MV-4-11 (cell line): ENCODE results near the gene GRIN2C.
"Not testable (repeated sequence)": the region's sequence is repeated elsewhere in the genome, so short reads cannot be mapped to it uniquely, and the experiment has no call there.

Experiments used
- DNase-seq: peaks from one replicate; lab custom pipeline; 2025; lab: John Stamatoyannopoulos, UW

The GRIN2C gene

GRCh38 chr17:74879308-74879707, 19.6 kb upstream of the GRIN2C start:
- DNase-seq = no peak

DNA sequence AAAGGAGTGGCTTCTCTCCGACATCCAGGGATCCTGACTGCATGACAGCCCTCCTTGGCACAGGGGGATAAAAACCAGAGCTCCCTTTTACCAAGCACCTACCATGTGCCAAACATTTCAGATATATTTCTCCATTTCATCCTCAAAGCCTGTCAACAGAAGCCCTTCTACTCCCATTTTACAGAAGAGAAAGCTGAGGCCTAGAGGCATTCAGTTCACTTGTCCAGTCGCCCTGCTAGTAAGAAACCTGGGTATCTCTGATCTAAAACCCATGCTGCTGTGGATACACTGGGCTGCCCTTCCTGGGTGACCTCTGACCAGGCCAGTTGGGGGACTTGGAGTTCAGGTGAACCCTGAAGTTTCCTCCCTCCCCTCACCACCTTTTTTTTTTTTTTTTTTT, 19.0 kb upstream of the GRIN2C start:
- no peak for DNase-seq

DNA sequence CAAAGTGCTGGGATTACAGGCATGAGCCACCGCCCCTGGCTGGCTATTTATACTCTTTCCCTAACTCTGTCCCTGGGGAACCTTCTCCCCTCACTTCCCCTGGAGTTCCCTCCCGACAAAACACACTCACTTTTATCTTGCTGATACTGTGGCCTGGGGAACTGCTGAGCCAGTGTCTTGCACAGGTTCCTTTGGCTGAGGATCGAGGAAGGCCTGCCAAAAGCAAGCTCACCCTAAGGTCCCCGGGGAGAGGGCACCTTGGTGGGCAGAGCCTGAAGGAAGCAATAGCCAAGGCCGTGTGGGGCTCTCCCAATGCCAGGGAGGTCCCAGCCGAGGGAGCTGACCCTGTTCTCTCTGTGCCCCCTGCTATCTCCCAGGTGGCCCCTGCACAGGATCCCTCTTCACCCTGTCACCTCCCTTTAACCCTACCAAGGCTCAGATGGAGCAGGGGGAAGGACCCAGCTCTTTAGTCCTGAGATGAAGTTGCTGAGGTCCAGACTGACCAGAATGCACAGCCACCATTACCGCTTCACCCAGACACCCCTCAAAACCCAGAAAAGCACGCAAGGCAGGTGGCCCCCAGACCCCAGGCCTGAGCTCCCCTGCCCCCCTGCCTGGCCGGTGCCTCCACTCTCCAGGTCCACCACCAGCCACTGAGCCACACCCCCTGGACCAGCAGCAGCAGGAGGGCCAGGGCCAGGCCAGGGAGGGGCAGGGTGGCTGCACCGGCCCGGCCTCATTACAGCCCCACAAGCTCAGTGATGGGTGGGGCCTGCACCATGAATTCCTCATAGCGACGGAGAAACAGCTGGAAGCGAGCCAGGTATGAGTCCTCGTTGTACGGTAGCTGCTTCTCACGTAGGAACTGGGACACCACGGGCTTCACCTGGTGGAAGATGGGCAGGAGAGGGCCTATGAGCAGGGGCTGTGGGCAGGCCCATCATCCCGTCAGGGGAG, 18.2 kb upstream of the GRIN2C start:
- no peak for DNase-seq

GRCh38 chr17:74875977-74876593, 16.4 kb upstream of the GRIN2C start:
- DNase-seq = no peak

DNA sequence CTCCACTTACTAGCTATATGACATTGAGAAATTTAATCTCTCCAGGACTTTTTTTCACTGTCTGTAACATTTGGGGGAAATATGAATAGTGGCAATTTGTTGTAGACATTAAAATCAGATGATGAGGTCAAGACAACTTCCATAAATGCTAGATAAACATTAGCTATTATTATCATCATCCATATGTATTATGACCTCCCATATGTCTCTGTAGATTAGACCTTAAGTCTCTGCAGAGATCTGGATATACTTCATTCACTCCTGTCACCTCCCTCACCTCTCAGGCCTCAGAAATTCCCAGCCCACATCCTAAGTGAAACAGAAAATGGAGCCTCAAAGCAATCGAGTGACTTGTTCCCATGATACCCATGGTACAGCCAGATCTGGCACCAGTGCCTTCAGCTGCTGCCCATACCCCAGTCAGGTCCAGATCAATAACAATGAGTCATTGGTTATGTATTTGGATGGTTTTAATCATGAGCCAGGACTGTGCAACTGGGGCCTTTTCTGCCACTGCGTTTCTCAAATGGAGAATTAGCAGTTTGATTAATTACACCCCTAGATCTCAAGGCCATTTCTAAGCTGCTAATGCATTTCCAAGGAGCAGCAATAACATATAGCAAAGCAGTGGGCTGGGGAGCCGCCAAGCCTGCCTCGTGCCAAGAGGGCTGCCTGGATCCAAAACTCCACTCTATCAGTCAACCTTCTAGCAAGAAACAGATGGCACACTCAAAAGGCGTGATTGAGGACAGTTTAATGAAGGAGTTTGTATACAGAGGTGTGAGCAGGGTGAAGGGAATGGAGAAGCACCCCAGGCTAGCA, 15.7 kb upstream of the GRIN2C start:
- no peak for DNase-seq

DNA sequence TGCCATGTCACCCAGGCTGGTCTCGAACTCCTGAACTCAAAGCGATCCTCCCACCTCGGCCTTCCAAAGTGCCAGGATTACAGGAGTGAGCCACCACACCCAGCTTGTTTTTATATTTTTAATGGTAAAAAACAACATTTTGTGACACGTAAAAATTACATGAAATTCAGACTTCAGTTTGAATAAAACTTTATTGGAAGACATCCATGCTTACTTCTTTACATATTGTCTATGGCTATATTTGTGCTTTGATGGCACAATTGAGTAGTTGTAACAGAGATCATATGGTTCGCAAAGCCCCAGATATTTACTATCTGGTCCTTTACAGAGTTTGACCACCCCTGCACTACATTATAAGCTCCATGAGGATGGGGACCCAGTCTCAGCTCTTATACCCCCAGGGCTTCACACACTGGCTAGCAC, 14.9 kb upstream of the GRIN2C start:
- DNase-seq = no peak

DNA sequence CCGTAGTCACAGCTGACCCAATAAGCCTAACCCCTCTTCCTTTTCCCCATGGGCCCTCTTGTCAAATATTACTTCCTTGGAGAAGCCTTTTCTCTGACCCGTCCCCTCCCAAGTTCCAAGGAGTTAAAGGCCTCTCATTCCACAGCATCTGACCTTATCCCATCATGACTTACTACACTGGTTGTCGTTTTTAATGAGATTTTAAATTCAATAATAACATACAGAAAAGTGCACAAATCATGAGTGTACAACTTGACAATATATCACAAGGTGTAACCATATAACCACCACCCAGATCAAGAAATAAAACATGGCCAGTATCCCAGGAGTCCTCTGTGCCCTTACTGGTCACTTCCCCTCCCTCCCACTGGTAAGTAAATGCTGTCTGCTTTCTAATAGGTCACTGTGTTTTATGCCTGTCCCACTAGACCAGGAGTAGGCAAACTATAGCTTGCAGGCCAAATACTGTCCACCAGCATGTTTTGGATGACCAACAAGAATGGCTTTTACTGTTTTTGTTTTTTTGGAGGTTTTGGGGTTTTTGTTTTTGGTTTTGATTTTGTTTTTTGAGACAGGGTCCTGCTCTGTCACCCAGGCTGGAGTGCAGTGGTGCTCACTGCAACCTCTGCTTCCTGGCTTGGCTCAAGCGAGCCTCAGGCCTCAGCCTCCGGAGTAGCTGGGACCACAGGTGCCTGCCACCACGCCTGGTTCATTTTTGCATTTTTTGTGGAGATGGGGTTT, 14.4 kb upstream of the GRIN2C start:
- DNase-seq = no peak

DNA sequence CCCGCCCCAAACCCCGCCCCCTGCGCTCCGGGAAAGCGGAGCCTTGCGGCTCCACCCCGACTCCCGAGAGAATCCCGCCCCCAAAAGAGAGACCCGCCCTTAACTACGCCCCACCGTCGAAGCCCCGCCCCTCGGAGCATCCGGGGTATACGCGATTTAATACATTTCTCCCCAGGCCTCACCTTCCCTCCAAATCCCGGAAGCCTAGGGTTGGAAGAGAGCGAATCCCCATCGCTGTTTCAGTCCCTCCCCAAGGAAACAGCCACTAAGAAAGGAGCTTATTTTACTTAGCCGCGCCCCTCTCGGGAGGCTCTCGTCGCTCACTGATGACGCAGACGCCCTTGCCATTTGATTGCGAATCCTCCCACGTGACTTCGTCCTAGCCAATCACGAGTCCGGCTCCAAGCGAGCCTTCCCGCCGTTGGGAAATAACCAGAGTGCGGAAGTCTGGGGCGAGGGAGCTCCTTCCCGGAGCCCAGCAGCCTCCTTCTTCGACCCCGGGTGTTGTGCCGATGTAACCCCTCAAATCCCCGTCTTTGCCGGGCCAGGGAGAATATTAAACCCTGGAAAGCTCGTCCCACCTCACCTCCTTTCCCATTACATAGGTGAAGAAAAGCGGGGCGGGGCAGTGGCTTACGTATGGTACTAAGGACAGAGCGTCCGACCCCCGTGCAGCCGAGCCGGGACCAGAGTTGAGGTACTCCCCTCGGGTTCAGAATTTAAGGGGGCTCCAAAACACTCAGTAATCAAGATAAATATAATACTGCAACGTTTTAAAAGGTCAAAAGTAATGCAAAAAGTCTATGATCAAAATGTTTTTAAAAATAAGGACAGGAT, 13.6 kb upstream of the GRIN2C start:
- peak; percentile 100 for DNase-seq

DNA sequence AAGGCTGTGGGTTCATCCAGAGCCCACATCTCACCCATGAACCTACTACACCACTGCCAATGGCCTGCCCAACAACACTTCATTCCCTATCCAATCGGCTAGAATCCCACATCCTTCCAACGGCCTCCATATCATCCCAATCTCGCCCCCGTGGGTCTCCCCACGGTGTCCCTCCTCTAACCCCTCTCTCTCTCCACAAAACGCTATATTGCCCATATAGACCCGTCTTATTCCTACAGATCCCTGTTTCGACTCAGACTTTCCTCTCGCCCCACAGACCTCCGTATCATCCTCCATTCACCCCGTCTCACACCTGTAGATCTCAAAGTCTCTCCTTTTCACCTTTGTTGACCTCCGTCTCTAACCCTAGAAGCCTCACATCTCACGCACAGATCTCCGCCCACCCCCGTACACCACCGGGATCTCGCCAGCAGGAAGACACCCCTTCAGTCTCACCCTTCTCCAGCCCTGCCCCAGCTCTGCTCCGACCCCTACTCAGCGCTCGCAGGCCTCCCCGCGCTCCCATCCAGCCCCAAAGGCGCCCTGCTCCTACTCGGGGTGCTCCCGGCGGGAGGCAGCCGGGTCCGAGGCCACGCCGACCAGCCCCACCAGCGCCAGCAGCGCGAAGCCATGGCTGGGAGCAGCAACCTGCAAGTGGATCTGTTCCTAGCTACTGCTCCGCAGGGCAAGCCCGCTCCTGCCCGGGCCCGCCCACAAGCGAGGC, 12.8 kb upstream of the GRIN2C start, which contains the start of gene FDXR:
Gene FDXR, minus strand, starts transcription at position 682 of the 724 bp plus-strand sequence. Its CDS starts 50 bp downstream, at position 632.
- no peak for DNase-seq

GRCh38 chr17:74871356-74872076, 11.8 kb upstream of the GRIN2C start:
- no peak for DNase-seq

GRCh38 chr17:74870512-74870911, 10.8 kb upstream of the GRIN2C start:
- DNase-seq = no peak

DNA sequence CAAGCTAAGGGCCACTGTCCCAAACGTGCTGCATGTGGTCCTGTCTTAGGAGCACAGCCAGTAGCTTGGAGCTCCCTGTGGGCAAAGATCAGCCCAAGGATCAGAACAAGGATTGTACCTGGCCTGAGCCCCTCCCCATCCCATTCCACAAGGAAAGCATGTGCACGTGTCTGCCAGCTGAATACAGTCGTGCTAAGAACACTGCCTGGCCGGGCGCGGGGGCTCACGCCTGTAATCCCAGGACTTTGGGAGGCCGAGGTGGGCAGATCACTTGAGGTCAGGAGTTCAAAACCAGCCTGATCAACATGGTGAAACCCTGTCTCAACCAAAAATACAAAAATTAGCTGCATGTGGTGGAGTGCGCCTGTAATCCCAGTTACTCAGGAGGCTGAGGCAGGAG, 10.3 kb upstream of the GRIN2C start:
- DNase-seq = not testable (repeated sequence)

DNA sequence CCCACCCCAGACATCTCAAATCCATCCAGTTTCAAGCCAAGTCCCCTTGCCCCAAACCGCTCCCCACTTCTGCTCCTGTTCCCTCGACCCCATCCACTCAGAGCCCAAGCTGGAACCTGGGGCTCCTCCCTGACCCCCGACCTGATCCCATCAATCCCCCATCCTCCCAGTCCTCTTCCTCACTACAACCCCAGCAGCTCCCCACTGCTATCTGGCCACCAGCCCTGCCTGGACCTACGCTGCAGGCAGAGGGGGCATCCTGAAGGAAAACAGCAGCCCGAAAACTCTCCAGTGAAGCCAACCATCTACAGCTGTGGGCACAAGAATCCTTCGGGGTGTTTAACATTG, 9.2 kb upstream of the GRIN2C start:
- DNase-seq = no peak

GRCh38 chr17:74868251-74868907, 8.7 kb upstream of the GRIN2C start:
- DNase-seq = no peak

DNA sequence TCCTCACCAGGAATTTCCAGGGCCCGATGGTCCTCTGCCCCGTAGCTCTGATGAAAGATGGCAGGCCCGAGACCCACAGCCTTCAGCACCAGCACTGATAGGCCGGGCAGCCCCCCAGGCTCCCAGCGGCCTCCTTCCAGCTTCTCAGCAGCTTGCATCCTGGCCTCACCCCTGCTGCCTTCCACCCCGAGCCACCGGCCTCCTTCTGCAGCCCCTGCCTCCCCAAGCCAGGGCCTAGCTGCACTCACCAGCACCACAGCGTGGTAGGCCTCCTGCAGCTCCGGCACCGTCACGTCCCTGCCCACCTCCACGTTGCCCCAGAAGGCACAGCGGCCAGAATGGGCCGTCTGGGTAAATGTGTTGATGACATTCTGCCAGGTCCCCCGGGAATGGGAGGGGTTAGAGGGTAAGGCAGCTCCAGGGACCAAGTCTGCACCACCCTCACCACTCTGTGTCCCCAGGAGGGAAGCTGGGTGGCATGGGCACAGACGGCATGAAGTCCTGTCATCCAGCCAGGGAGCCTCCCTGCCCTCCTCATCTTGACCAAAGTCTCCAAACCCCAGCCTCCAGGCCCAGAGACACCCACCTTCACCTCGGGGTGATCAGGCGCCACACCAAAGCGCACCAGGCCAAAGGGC, 6.6 kb upstream of the GRIN2C start:
- no peak for DNase-seq

DNA sequence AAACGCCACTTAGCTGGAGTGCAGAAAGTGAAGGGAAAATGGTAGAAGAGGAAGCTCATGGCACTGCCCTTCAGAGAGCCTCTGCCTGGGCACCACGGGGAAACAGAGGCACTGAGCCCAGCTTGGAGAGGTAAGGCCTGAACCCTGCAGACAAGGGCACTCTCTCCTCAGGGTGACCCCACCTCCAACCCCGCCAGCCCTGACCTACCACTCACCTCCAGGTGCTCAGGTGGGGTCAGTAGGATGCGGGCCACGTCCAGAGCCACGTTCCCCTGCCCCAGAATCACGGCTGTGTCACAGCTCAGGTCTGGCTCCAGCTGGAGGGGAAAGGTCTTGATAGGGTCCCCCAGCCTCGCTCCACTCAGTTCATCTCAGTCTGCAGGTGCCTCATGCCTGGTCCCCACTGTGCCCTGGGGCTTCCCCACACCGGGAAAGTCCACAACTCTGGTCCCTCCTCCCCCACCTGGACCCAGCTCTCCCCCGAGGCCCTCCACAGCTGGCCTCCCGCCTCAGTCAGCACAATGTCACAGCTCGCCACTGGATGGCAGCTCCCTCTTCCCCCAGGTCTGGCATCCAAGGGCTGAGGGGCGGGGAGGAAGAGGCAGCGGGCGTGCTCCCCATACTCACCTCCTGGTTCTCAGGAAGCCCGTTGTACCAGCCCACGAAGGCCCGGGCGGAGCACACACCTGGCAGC, 6.0 kb upstream of the GRIN2C start:
- DNase-seq = no peak

DNA sequence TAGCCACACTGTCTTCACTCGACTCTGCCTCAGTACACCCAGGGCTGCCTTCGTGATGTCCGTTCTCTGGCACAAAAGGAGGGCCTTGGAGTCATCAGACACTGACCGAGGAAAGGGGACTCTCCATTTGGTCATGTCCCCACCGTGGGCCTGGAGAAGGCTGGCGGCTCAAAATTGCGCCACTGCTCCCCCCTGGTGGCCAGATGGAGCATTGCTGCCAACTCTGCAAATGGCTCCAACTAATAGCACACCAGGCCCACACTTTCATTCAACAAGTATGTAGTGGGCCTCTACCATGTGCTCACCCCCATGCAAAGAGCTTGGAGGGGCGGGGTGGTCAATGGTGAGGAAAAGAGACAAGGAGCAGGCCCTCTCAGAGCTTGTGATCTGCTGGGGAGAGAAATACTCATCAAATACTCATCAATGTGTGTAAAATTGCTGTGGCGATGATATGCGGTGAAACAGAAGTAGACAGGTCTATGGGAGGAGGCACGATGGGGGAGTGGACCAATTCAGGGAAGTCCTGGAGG, 5.2 kb upstream of the GRIN2C start:
- peak; percentile 58 for DNase-seq
